ENCODE data around the gene NEU4. TPM values are rescaled to one million over a fixed set of nuclear protein-coding genes. Genes with fewer than 3 reads are reported as not detected.

The NEU4 gene
- total and polyA plus RNA-seq, 9 of the 15 experiments (the other 6 are each of a cell fraction or from before 2014, with no cell fraction given) = 0.01 to 0.40 TPM; not detected in 7

DNA sequence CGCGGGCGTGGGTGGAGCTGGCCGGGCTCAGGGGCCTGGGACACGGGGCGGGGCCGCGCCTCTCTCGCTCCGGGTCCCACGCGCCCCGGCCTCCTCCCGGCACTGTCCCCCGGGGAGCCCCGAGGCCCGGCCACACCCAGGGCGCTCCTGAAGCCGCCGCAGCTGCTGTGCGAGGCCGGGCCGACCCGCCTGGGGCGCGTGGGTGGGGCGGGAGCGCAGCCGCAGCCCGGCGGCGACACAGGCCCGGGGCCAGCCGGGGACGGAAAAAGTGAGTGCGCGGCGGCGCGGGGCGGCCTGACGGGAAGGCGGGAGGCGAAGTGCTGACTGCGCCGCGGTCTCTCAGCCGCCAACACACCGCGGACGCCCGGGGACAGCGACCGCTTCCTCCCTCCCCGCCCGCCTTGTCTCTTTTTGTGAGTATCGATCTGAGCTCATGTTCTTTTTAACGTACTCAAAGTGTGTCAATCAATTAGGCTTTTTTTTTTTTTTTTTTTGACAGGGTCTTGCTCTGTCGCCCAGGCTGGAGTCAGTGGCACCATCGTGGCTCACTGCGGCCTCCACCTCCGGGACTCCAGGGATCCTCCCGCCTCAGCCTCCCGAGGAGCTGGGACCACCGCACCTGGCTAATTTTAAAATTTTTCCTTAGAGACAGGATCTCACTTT, 35.2 kb downstream of the NEU4 start (continued):
- TF ChIP-seq MTA1 (IDR thresholded peaks at IDR 0.05; ENCODE audit: borderline replicate concordance) (no peak), SRSF3 (IDR thresholded peaks at IDR 0.05; ENCODE audit: insufficient read depth, low read length) (no peak), ZNF77 (CRISPR knock-in tag; IDR thresholded peaks at IDR 0.05) (no peak), RFX1 (IDR thresholded peaks at IDR 0.05) (no peak), ZNF217 (CRISPR knock-in tag; IDR thresholded peaks at IDR 0.05) (no peak), SRSF7 (optimal IDR thresholded peaks at IDR 0.05; ENCODE audit: low read depth, low read length) (no peak), PML (IDR thresholded peaks at IDR 0.05; ENCODE audit: low read length) (no peak), NFE2L1 (tag; IDR thresholded peaks at IDR 0.05; ENCODE audit: borderline replicate concordance, low read depth) (no peak), BDP1 (IDR thresholded peaks at IDR 0.05; ENCODE audit: insufficient read depth, insufficient read length) (no peak), HDAC1 (IDR thresholded peaks at IDR 0.05) (no peak), HOXB6 (CRISPR knock-in tag; IDR thresholded peaks at IDR 0.05; ENCODE audit: borderline replicate concordance) (no peak), ZNF316 (IDR thresholded peaks at IDR 0.05) (0 out of 2 replicates have a peak, but pooled peaks have one; percentile 19), ETV5 (CRISPR knock-in tag; IDR thresholded peaks at IDR 0.05; ENCODE audit: low read depth) (no peak), LCOR (CRISPR knock-in tag; IDR thresholded peaks at IDR 0.05) (no peak)
- TF ChIP-seq, protein P1, sequence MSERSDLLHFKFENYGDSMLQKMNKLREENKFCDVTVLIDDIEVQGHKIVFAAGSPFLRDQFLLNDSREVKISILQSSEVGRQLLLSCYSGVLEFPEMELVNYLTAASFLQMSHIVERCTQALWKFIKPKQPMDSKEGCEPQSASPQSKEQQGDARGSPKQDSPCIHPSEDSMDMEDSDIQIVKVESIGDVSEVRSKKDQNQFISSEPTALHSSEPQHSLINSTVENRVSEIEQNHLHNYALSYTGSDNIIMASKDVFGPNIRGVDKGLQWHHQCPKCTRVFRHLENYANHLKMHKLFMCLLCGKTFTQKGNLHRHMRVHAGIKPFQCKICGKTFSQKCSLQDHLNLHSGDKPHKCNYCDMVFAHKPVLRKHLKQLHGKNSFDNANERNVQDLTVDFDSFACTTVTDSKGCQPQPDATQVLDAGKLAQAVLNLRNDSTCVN (CRISPR knock-in tag; IDR thresholded peaks at IDR 0.05) = no peak
- TF ChIP-seq, protein P2, sequence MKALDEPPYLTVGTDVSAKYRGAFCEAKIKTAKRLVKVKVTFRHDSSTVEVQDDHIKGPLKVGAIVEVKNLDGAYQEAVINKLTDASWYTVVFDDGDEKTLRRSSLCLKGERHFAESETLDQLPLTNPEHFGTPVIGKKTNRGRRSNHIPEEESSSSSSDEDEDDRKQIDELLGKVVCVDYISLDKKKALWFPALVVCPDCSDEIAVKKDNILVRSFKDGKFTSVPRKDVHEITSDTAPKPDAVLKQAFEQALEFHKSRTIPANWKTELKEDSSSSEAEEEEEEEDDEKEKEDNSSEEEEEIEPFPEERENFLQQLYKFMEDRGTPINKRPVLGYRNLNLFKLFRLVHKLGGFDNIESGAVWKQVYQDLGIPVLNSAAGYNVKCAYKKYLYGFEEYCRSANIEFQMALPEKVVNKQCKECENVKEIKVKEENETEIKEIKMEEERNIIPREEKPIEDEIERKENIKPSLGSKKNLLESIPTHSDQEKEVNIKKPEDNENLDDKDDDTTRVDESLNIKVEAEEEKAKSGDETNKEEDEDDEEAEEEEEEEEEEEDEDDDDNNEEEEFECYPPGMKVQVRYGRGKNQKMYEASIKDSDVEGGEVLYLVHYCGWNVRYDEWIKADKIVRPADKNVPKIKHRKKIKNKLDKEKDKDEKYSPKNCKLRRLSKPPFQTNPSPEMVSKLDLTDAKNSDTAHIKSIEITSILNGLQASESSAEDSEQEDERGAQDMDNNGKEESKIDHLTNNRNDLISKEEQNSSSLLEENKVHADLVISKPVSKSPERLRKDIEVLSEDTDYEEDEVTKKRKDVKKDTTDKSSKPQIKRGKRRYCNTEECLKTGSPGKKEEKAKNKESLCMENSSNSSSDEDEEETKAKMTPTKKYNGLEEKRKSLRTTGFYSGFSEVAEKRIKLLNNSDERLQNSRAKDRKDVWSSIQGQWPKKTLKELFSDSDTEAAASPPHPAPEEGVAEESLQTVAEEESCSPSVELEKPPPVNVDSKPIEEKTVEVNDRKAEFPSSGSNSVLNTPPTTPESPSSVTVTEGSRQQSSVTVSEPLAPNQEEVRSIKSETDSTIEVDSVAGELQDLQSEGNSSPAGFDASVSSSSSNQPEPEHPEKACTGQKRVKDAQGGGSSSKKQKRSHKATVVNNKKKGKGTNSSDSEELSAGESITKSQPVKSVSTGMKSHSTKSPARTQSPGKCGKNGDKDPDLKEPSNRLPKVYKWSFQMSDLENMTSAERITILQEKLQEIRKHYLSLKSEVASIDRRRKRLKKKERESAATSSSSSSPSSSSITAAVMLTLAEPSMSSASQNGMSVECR (CRISPR knock-in tag; IDR thresholded peaks at IDR 0.05) = no peak
- TF ChIP-seq, protein P3, sequence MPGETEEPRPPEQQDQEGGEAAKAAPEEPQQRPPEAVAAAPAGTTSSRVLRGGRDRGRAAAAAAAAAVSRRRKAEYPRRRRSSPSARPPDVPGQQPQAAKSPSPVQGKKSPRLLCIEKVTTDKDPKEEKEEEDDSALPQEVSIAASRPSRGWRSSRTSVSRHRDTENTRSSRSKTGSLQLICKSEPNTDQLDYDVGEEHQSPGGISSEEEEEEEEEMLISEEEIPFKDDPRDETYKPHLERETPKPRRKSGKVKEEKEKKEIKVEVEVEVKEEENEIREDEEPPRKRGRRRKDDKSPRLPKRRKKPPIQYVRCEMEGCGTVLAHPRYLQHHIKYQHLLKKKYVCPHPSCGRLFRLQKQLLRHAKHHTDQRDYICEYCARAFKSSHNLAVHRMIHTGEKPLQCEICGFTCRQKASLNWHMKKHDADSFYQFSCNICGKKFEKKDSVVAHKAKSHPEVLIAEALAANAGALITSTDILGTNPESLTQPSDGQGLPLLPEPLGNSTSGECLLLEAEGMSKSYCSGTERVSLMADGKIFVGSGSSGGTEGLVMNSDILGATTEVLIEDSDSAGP (CRISPR knock-in tag; IDR thresholded peaks at IDR 0.05) = no peak
- TF ChIP-seq, protein P4, sequence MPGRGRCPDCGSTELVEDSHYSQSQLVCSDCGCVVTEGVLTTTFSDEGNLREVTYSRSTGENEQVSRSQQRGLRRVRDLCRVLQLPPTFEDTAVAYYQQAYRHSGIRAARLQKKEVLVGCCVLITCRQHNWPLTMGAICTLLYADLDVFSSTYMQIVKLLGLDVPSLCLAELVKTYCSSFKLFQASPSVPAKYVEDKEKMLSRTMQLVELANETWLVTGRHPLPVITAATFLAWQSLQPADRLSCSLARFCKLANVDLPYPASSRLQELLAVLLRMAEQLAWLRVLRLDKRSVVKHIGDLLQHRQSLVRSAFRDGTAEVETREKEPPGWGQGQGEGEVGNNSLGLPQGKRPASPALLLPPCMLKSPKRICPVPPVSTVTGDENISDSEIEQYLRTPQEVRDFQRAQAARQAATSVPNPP (IDR thresholded peaks at IDR 0.05; ENCODE audit: borderline replicate concordance, insufficient read depth, insufficient read length) = no peak
- TF ChIP-seq, protein P5, sequence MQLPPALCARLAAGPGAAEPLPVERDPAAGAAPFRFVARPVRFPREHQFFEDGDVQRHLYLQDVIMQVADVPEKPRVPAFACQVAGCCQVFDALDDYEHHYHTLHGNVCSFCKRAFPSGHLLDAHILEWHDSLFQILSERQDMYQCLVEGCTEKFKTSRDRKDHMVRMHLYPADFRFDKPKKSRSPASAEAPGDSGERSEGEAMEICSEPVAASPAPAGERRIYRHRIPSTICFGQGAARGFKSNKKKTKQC (CRISPR knock-in tag; IDR thresholded peaks at IDR 0.05) = no peak
- TF ChIP-seq, protein P6, sequence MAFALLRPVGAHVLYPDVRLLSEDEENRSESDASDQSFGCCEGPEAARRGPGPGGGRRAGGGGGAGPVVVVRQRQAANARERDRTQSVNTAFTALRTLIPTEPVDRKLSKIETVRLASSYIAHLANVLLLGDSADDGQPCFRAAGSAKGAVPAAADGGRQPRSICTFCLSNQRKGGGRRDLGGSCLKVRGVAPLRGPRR (CRISPR knock-in tag; IDR thresholded peaks at IDR 0.05) = no peak

Measured in K562 (cell line).